ENCODE results near the gene FNDC7.

DNA sequence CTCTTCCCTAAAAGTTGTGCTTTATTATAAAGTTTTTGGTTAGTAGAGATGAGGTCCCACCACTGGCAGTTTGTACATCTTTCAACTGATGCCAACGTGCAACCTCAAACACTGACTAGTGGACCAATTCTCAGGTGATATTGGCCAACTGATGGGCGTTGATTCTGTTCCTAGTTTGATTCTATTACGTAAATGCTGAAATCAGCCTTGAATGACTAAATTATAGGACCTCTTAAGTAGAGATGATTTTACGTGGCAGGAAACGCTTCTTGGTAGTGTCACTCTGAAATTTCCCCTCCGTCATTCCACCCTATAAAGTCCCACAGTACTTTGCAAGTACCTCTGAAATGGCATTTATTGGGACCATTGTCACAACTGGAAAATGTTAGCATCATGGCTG, 8.8 kb upstream of the FNDC7 start:
- TF ChIP-seq, protein P1, sequence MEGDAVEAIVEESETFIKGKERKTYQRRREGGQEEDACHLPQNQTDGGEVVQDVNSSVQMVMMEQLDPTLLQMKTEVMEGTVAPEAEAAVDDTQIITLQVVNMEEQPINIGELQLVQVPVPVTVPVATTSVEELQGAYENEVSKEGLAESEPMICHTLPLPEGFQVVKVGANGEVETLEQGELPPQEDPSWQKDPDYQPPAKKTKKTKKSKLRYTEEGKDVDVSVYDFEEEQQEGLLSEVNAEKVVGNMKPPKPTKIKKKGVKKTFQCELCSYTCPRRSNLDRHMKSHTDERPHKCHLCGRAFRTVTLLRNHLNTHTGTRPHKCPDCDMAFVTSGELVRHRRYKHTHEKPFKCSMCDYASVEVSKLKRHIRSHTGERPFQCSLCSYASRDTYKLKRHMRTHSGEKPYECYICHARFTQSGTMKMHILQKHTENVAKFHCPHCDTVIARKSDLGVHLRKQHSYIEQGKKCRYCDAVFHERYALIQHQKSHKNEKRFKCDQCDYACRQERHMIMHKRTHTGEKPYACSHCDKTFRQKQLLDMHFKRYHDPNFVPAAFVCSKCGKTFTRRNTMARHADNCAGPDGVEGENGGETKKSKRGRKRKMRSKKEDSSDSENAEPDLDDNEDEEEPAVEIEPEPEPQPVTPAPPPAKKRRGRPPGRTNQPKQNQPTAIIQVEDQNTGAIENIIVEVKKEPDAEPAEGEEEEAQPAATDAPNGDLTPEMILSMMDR (IDR thresholded peaks at IDR 0.05): no peak
- TF ChIP-seq POLR2A (IDR thresholded peaks at IDR 0.05) (no peak), EP300 (IDR thresholded peaks at IDR 0.05) (no peak)
